Choroid plexus epithelial cell (primary cell): ENCODE results near the gene FOXK1.

Experiments
- DNase-seq: peaks from one replicate; pipeline ENCODE4 v3.0.0-alpha.2; 2010; ENCODE audit warnings: low read depth
- H3K4me3 ChIP-seq: 2 replicates; pipeline ENCODE4 v1.5.1; 2011; ENCODE audit warnings: low read depth, mild to moderate bottlenecking, control low read depth, low read length, moderate library complexity
- TF ChIP-seq, protein P1 (sequence below): conservative IDR thresholded peaks from 2 replicates; pipeline ENCODE4 v1.5.1; 2011; ENCODE audit warnings: low read depth, mild to moderate bottlenecking, control low read depth, inconsistent platforms, low read length, moderate library complexity

Gene FOXK1

DNA sequence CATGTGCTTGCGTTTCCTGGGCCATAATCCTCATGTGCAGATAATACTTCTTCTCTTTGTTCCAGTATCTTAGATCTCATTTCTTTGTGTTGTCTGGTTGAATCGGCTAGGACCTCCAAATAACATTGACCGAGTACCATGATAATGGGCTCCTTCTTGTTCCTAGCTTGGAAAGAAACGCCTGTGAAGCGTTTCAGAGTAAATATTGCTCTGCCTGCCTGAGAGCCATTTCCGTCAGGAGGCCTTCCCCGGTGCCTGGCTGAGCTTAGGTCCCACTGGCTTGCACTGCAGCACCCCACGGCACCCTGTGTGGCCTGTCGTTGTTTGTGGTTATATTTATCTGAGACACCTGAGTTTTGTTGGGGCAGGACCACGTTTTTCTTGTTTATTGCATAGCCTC lies 17.7 kb downstream of the FOXK1 start:
- no peak for DNase-seq
- TF ChIP-seq, protein P1, sequence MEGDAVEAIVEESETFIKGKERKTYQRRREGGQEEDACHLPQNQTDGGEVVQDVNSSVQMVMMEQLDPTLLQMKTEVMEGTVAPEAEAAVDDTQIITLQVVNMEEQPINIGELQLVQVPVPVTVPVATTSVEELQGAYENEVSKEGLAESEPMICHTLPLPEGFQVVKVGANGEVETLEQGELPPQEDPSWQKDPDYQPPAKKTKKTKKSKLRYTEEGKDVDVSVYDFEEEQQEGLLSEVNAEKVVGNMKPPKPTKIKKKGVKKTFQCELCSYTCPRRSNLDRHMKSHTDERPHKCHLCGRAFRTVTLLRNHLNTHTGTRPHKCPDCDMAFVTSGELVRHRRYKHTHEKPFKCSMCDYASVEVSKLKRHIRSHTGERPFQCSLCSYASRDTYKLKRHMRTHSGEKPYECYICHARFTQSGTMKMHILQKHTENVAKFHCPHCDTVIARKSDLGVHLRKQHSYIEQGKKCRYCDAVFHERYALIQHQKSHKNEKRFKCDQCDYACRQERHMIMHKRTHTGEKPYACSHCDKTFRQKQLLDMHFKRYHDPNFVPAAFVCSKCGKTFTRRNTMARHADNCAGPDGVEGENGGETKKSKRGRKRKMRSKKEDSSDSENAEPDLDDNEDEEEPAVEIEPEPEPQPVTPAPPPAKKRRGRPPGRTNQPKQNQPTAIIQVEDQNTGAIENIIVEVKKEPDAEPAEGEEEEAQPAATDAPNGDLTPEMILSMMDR, result no peak
- no peak overlapping the region for H3K4me3 ChIP-seq

DNA sequence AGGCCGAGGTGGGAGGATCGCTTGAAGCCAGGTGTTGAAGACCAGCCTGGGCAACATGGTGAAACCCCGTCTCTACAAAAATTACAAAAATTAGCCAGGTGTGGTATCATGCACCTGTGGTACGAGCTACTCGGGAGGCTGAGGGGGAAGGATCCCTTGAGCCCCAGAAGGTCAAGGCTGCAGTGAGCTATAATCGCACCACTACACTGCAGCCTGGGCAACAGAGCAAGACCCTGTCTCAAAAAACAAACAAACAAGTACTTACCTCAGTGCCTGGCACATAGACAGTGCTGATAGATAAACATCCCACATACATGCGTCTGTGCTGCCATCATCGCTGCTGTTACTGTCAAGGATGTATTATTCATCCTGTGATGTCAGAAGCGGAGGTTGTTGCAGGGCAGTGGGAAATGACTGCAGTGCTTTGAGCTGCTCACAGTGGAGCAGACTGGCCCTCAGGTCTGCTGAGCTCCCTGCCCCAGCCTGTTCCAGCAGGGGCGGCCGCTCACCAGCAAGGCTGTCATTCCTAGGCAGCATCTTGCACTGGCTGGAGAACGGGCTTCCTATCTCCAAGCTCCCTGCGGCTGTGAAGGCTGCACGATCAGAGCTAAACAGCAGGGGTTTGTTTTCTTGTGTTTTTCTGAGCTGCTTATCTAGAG lies 18.6 kb downstream of the FOXK1 start:
- TF ChIP-seq, protein P1, result peak; percentile 42
- no peak overlapping the region for H3K4me3 ChIP-seq
- peak; percentile 98 for DNase-seq

DNA sequence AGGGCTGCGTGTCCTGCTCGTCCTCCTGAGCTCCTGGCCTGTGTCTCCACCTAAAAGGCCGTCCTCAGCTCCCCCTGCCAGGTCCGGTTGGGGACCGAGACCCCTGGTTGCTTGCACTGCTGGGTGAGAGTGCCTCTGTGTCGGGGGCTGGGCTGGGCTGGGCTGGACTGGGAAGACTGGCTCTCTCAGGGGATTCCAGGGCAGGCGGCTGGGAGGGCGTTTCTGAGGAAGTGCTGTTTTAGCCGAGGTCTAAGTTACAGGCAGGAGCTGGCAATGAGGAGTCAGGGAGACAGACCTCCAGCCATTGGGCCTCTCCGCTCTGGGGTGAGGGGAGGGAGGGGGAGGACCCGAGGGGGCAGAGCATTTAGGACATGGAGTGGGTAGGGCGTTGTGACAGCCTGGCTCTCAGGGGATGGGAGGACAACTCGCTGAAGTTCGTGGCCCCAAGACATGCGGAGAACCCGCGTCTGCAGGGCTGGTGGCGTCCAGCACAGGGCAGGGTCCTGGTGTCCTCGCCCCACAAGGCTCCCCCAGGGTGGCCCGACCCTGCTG lies 20.9 kb downstream of the FOXK1 start:
- TF ChIP-seq, protein P1, result no peak
- no peak overlapping the region for H3K4me3 ChIP-seq
- DNase-seq, result no peak

DNA sequence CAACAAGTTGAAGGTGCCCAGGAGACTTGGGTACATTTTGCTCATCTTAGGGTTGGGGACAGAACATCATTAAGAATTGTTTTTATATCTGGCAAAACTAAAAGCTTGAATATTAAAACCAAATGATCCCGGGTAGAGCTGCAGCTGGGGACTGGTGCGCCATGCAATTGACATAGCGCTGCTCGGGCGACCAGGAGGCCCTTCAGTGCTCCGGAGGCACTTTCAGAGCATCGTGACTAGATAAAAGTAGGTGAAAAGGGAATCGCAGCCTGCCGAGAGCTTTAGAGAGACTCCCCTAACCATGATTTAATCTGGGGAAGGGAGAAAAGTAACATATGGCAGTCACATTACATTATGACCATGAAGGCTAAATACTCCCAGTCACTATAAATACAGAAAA lies 21.4 kb downstream of the FOXK1 start:
- no peak for DNase-seq
- no peak overlapping the region for H3K4me3 ChIP-seq
- TF ChIP-seq, protein P1, result no peak

DNA sequence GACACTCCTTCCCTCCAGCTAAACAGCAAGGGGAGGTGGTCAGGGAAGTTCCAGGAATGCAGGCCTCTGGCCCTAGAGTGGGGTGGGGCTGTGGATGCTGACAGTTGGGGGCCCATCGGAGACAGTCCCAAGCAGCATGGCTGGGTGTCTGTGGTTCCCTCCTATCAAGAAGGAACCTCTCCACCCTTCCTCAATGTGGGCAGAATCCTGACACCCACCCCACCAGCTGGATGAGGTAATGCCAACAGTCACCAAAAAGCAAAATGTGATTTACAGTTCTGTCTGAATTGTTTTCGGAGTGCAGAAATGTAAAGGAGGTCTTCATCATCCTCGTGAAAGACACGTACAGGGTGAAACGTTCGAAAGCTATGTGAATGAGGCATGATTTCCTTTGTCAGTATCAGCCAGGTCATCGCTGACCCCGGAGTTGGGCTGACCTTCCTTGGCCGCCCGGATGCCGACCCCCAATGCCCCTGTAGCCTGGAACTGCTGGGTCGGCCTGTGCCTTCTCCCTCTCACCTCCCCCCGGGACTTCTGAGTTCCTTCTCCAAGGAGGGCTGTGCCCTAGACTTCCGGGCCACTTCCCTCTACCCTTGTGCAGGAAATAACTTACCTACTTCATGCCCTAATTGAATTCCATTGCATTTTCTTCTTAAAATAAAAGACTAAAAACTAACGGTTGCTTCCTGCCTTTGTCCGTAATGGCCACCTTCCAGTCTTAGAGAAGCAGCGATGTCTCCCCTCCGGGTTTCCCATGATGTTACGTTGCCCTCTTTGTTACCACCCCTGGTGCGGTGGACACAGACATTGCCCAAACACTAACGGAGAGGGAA lies 24.5 kb downstream of the FOXK1 start:
- no peak overlapping the region for H3K4me3 ChIP-seq
- peak; percentile 39 for DNase-seq
- TF ChIP-seq, protein P1, result no peak

DNA sequence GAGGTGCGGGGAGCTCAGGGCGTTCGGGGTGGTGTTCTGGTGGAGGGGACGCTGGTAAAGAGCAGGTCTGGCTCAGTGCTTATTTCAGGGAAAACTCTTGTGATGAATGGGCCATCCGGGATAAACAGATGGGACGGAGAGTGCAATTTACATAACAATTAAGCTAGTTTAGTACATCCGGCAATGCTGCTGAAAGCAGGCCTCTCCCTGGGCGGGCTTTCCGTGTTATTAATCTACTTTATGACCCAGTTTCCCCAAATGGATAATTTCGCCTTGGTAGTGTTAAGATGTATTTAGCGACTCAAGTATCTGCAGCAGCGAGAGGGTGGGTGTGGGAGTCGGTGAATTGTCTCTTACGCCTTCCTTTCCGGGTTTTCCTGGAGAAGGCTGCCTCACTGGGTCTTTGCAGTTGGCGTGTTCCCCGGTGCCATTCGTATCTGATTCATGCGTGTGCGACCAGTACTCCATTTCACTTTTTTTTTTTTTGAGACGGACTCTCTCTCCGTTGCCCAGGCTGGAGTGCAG lies 25.2 kb downstream of the FOXK1 start:
- TF ChIP-seq, protein P1, result no peak
- DNase-seq, result no peak
- H3K4me3 ChIP-seq, result no peak overlapping the region
